Neural cell (in vitro differentiated cells): ENCODE measurements around the gene LHPP. TPM values are rescaled to one million over a fixed set of nuclear protein-coding genes. Genes with fewer than 3 reads are reported as not detected.

ENCODE experiments used
- H2AFZ ChIP-seq: fragments of 200-600, 300-800 bp; sonication (generic), shearing (Covaris generic); 2 replicates; pipeline ENCODE4 v1.6.0; 2014; ENCODE audit warnings: low read depth, mild to moderate bottlenecking, antibody characterized with exemption, low read length, moderate library complexity
- H3F3A ChIP-seq: fragments of 200-600 bp; shearing (Covaris generic); 2 replicates; pipeline ENCODE4 v1.6.1; 2016; ENCODE audit warnings: mild to moderate bottlenecking, moderate library complexity, mixed read lengths, antibody characterized with exemption, low read length; ENCODE audit not compliant: insufficient read depth, poor library complexity, severe bottlenecking
- H3K27ac ChIP-seq: fragments of 200-600, 300-800 bp; sonication (generic), shearing (Covaris generic); 2 replicates; pipeline ENCODE4 v1.5.1; 2014; ENCODE audit warnings: mild to moderate bottlenecking, low read length, moderate library complexity
- H3K27me3 ChIP-seq: fragments of 300-800, 200-600 bp; sonication (generic), shearing (Covaris generic); 2 replicates; pipeline ENCODE4 v1.6.0; 2014; ENCODE audit warnings: mild to moderate bottlenecking, low read depth, low read length, moderate library complexity; ENCODE audit not compliant: insufficient read depth
- H3K36me3 ChIP-seq: fragments of 300-800, 200-600 bp; sonication (generic), shearing (Covaris generic); 2 replicates; pipeline ENCODE4 v1.5.1; 2014; ENCODE audit warnings: mild to moderate bottlenecking, antibody characterized with exemption, low read length, moderate library complexity; ENCODE audit not compliant: insufficient read depth
- H3K4me2 ChIP-seq: fragments of 300-800, 200-600 bp; sonication (generic), shearing (Covaris generic); 2 replicates; pipeline ENCODE4 v1.6.0; 2014; ENCODE audit warnings: mild to moderate bottlenecking, low read length
- H3K4me3 ChIP-seq: fragments of 300-800, 200-600 bp; sonication (generic), shearing (Covaris generic); 2 replicates; pipeline ENCODE4 v1.5.1; 2014; ENCODE audit warnings: mild to moderate bottlenecking, low read length, moderate library complexity
- H3K79me2 ChIP-seq: fragments of 200-600 bp; shearing (Covaris generic); replicated peaks from 2 replicates; pipeline ENCODE4 v1.6.0; 2014; ENCODE audit warnings: mild to moderate bottlenecking, low read length, moderate library complexity; ENCODE audit not compliant: insufficient read depth
- H3K9ac ChIP-seq: fragments of 300-800, 200-600 bp; sonication (generic), shearing (Covaris generic); 2 replicates; pipeline ENCODE4 v1.6.1; 2016; ENCODE audit warnings: mild to moderate bottlenecking, low read length, mixed read lengths
- H3K9me2 ChIP-seq: fragments of 200-600 bp; shearing (Covaris generic); 2 replicates; pipeline ENCODE4 v1.6.1; 2016; ENCODE audit warnings: mild to moderate bottlenecking, low read length, mixed read lengths; ENCODE audit not compliant: insufficient read depth
- H3K9me3 ChIP-seq: fragments of 200-600, 300-800 bp; sonication (generic), shearing (Covaris generic); 2 replicates; pipeline ENCODE4 v1.6.1; 2016; ENCODE audit warnings: mild to moderate bottlenecking, mixed run types, low read length, moderate library complexity, mixed read lengths
- H4K20me1 ChIP-seq: fragments of 200-600 bp; shearing (Covaris generic); 2 replicates; pipeline ENCODE4 v1.6.1; 2016; ENCODE audit warnings: mild to moderate bottlenecking, mixed run types; ENCODE audit not compliant: insufficient read depth
- CTCF ChIP-seq: fragments of 450-650 bp; IDR thresholded peaks from 2 replicates; pipeline ENCODE4 v1.5.1; 2014; ENCODE audit warnings: antibody characterized with exemption, mild to moderate bottlenecking, moderate library complexity; ENCODE audit not compliant: poor library complexity, severe bottlenecking
- EP300 ChIP-seq: fragments of 450-650 bp; conservative IDR thresholded peaks from 2 replicates; pipeline ENCODE4 v1.6.1; 2014; ENCODE audit warnings: antibody characterized with exemption, mild to moderate bottlenecking, moderate library complexity; ENCODE audit not compliant: poor library complexity, severe bottlenecking
- EZH2 ChIP-seq: fragments of 200-600, 300-800 bp; shearing (Covaris generic), sonication (generic); IDR thresholded peaks from 2 replicates; pipeline ENCODE4 v1.6.1; 2014; ENCODE audit warnings: antibody characterized with exemption, low read length, borderline replicate concordance, mild to moderate bottlenecking; ENCODE audit not compliant: insufficient read depth, poor library complexity, severe bottlenecking
- MXI1 ChIP-seq: fragments of 450-650 bp; conservative IDR thresholded peaks from 2 replicates; pipeline ENCODE4 v1.6.1; 2014; ENCODE audit warnings: antibody characterized with exemption, mild to moderate bottlenecking; ENCODE audit not compliant: poor library complexity, severe bottlenecking
- POLR2AphosphoS5 ChIP-seq: IDR thresholded peaks from 2 replicates; pipeline ENCODE4 v1.6.1; 2012
- RAD21 ChIP-seq: fragments of 450-650 bp; conservative IDR thresholded peaks from 2 replicates; pipeline ENCODE4 v1.6.1; 2014; ENCODE audit warnings: antibody characterized with exemption, mild to moderate bottlenecking, moderate library complexity
- REST ChIP-seq: IDR thresholded peaks from 2 replicates; pipeline ENCODE4 v1.6.1; 2012; ENCODE audit warnings: borderline replicate concordance
- SMC3 ChIP-seq: fragments of 450-650 bp; conservative IDR thresholded peaks from 2 replicates; pipeline ENCODE4 v1.6.1; 2014; ENCODE audit warnings: antibody characterized with exemption, mild to moderate bottlenecking, moderate library complexity; ENCODE audit not compliant: poor library complexity
- TAF1 ChIP-seq: IDR thresholded peaks from 2 replicates; pipeline ENCODE4 v1.6.1; 2012; ENCODE audit warnings: low read depth
- polyA plus RNA-seq: library from polyadenylated mRNA; depleted of rRNA; stranded (reverse); fragments of >200 nt; gene quantifications from 2 replicates; pipeline ENCODE4 v1.2.3, GENCODE V29; 2014

LHPP gene
- polyA plus RNA-seq, 1 donor from 2014 or later: 16.0 TPM

GRCh38 chr10:124564881-124565280 lies 103.3 kb downstream of the LHPP start:
- no peak overlapping the region for H3K9ac ChIP-seq
- H3K9me2 ChIP-seq: no peaks in the 10 kb centered on the region
- no peaks in the 10 kb centered on the region for H3K79me2 ChIP-seq
- H3F3A ChIP-seq: no peaks in the 10 kb centered on the region
- no peaks in the 10 kb centered on the region for H3K27me3 ChIP-seq
- H3K36me3 ChIP-seq: no peaks in the 10 kb centered on the region
- H3K9me3 ChIP-seq: no peaks in the 10 kb centered on the region
- no peak overlapping the region for H3K4me2 ChIP-seq
- TF ChIP-seq CTCF (no peak), POLR2AphosphoS5 (no peak), EP300 (no peak), REST (no peak), MXI1 (no peak), EZH2 (no peak), SMC3 (no peak), TAF1 (no peak), RAD21 (no peak)
- no peak overlapping the region for H3K4me3 ChIP-seq
- no peak overlapping the region for H3K27ac ChIP-seq
- no peak overlapping the region for H2AFZ ChIP-seq
- no peaks in the 10 kb centered on the region for H4K20me1 ChIP-seq

DNA sequence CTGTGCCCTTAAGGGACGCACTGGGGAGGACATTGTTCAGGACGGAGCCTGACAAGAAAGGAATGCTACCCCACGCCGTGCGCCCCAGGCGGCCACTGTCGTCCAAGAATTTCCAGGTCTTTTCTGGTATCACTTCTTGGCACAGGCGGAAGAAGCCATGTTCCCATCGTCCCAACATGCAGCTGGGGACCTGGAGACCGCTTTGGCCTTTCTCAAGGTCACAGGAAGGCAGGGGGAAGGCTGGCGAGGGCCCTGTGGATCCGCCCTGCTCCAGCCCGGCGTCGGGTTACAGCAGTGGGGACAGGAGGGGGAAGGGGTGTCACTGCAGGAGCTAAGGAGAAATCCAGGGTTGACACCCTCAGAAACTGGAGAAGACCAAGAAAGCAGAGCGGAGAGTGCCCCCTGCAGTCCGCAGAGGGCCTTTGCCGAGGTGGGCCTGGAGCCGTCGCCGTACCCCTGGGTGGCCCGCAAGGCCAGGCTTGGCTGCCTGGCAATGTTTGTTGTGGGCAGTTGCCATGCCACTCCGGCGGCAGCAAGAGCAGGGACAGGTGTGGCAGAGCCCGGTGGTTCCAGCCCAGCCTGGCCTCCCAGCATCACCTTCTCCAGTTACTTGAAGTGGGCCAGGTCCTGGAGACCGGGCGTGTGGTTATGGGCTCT lies 104.1 kb downstream of the LHPP start:
- TF ChIP-seq EP300 (no peak), EZH2 (no peak), POLR2AphosphoS5 (no peak), REST (no peak), RAD21 (no peak), TAF1 (no peak), SMC3 (no peak), MXI1 (no peak), CTCF (no peak)
- H3K27me3 ChIP-seq: no peaks in the 10 kb centered on the region
- H3K9ac ChIP-seq: no peak overlapping the region
- H4K20me1 ChIP-seq: no peaks in the 10 kb centered on the region
- H3K36me3 ChIP-seq: no peaks in the 10 kb centered on the region
- no peak overlapping the region for H2AFZ ChIP-seq
- no peak overlapping the region for H3K4me2 ChIP-seq
- H3K9me3 ChIP-seq: no peaks in the 10 kb centered on the region
- no peaks in the 10 kb centered on the region for H3K9me2 ChIP-seq
- H3K27ac ChIP-seq: no peak overlapping the region
- H3K79me2 ChIP-seq: no peaks in the 10 kb centered on the region
- H3K4me3 ChIP-seq: no peak overlapping the region
- H3F3A ChIP-seq: no peaks in the 10 kb centered on the region
